Body of pancreas (tissue), 4 donors: ENCODE data around the gene SKIC2.

Experiments used
- POLR2A ChIP-seq, 3 donors: fragments of 450-650 bp; IDR thresholded peaks; one replicate each; pipeline ENCODE4 v1.6.1; 2016; ENCODE audit warnings: antibody characterized with exemption in 3 of 3, mild to moderate bottlenecking in 2 of 3
- TF ChIP-seq, protein P1 (sequence below), 7 experiments: fragments of 450-650 bp in 4 of 7; fragments of 200-600 bp in 3 of 7; sonication (generic) in 3 of 7; IDR thresholded peaks; one replicate each; pipeline ENCODE4 v1.5.1; 2016 to 2019; ENCODE audit warnings: antibody characterized with exemption in 7 of 7

- TF ChIP-seq, protein P1, sequence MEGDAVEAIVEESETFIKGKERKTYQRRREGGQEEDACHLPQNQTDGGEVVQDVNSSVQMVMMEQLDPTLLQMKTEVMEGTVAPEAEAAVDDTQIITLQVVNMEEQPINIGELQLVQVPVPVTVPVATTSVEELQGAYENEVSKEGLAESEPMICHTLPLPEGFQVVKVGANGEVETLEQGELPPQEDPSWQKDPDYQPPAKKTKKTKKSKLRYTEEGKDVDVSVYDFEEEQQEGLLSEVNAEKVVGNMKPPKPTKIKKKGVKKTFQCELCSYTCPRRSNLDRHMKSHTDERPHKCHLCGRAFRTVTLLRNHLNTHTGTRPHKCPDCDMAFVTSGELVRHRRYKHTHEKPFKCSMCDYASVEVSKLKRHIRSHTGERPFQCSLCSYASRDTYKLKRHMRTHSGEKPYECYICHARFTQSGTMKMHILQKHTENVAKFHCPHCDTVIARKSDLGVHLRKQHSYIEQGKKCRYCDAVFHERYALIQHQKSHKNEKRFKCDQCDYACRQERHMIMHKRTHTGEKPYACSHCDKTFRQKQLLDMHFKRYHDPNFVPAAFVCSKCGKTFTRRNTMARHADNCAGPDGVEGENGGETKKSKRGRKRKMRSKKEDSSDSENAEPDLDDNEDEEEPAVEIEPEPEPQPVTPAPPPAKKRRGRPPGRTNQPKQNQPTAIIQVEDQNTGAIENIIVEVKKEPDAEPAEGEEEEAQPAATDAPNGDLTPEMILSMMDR (IDR thresholded peaks at IDR 0.05), result no peak
- TF ChIP-seq POLR2A (IDR thresholded peaks at IDR 0.05), result no peak
These were observed 4.5 kb upstream of the SKIC2 start for GRCh38 chr6:31954511-31954910.
